Tibial artery (tissue), 4 donors: Measurements from ENCODE around the gene CPNE7.

Experiments used
- DNase-seq, 2 donors: peaks; one replicate each; pipeline ENCODE4 v3.0.0-alpha.2; 2019
- H3K27ac ChIP-seq, 2 donors: fragments of 200-600 bp; sonication (generic) in 1 of 2; 1 replicate in 1 of 2; 2 replicates in 1 of 2; pipeline ENCODE4 v1.5.1; 2018 to 2019; ENCODE audit warnings: mild to moderate bottlenecking in 1 of 2
- H3K27me3 ChIP-seq, 2 donors: fragments of 200-600 bp; sonication (generic) in 1 of 2; one replicate each; pipeline versions ENCODE4 v1.5.1 to v1.6.0; 2016 to 2019
- H3K36me3 ChIP-seq, 3 donors: fragments of 200-600 bp; sonication (generic) in 2 of 3; one replicate each; pipeline ENCODE4 v1.5.1; 2016 to 2019; ENCODE audit warnings: mild to moderate bottlenecking in 2 of 3
- H3K4me1 ChIP-seq, 4 donors: fragments of 200-600 bp; sonication (generic) in 2 of 4; 1 replicate in 3 of 4; 2 replicates in 1 of 4; pipeline ENCODE4 v1.5.1; 2016 to 2019
- H3K4me3 ChIP-seq, 2 donors: fragments of 200-600 bp; sonication (generic) in 1 of 2; 1 replicate in 1 of 2; 2 replicates in 1 of 2; pipeline ENCODE4 v1.5.1; 2018 to 2019; ENCODE audit warnings: mild to moderate bottlenecking in 2 of 2
- H3K9me3 ChIP-seq, 3 donors: fragments of 200-600 bp; sonication (generic) in 1 of 3; one replicate each; pipeline ENCODE4 v1.5.1; 2016 to 2019
- intact Hi-C: fragments of 100-400 bp; cut with DNase I; formaldehyde crosslinking; loops from one replicate; pipeline ENCODE4 v1.15.0; 2023; ENCODE audit warnings: low total_unique reads
- TF ChIP-seq, protein P1 (sequence below), 2 experiments: fragments of 200-600 bp in 1 of 2; fragments of 450-650 bp in 1 of 2; IDR thresholded peaks; one replicate each; pipeline ENCODE4 v1.5.1; 2017 to 2019; ENCODE audit warnings: antibody characterized with exemption in 2 of 2, mild to moderate bottlenecking in 1 of 2, moderate library complexity in 1 of 2

CPNE7 gene

DNA sequence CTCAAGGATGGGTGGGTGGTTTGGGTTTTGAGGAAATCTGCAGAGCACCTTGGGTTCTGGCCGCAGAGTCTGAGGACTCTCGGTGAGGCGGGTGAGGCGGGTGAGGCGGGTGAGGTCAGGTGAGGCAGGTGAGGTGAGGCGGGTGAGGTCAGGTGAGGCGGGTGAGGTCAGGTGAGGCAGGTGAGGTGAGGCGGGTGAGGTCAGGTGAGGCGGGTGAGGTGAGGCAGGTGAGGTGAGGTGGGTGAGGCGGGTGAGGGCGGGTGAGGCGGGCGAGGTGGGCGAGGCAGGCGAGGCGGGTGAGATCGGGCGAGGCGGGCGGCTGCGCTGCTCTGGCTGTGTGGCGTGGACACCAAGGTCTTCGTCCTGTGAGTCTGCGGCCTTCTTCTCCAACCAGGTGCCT lies 39.2 kb upstream of the CPNE7 start:
- TF ChIP-seq, protein P1, sequence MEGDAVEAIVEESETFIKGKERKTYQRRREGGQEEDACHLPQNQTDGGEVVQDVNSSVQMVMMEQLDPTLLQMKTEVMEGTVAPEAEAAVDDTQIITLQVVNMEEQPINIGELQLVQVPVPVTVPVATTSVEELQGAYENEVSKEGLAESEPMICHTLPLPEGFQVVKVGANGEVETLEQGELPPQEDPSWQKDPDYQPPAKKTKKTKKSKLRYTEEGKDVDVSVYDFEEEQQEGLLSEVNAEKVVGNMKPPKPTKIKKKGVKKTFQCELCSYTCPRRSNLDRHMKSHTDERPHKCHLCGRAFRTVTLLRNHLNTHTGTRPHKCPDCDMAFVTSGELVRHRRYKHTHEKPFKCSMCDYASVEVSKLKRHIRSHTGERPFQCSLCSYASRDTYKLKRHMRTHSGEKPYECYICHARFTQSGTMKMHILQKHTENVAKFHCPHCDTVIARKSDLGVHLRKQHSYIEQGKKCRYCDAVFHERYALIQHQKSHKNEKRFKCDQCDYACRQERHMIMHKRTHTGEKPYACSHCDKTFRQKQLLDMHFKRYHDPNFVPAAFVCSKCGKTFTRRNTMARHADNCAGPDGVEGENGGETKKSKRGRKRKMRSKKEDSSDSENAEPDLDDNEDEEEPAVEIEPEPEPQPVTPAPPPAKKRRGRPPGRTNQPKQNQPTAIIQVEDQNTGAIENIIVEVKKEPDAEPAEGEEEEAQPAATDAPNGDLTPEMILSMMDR (IDR thresholded peaks at IDR 0.05) = no peak
- no peak overlapping the region for H3K27ac ChIP-seq
- no peaks in the 10 kb centered on the region for H3K9me3 ChIP-seq
- peaks cover 40 to 96% (median 71%) of the 10 kb centered on the region in 3 donors for H3K36me3 ChIP-seq
- no peaks in the 10 kb centered on the region for H3K4me1 ChIP-seq
- intact Hi-C loops = no loop called here
- no peaks in the 10 kb centered on the region for H3K27me3 ChIP-seq
- no peak for DNase-seq
- H3K4me3 ChIP-seq = no peak overlapping the region

- H3K9me3 ChIP-seq = no peaks in the 10 kb centered on the region
- H3K36me3 ChIP-seq = peaks cover 37 to 96% (median 71%) of the 10 kb centered on the region in 3 donors
- H3K27ac ChIP-seq = no peak overlapping the region
- H3K4me1 ChIP-seq = no peaks in the 10 kb centered on the region
- TF ChIP-seq, protein P1 (IDR thresholded peaks at IDR 0.05) = no peak
- H3K4me3 ChIP-seq = no peak overlapping the region
- intact Hi-C loops = no loop called here
- no peaks in the 10 kb centered on the region for H3K27me3 ChIP-seq
- DNase-seq = no peak
Measured at GRCh38 chr16:89536886-89537548, 38.5 kb upstream of the CPNE7 start.

DNA sequence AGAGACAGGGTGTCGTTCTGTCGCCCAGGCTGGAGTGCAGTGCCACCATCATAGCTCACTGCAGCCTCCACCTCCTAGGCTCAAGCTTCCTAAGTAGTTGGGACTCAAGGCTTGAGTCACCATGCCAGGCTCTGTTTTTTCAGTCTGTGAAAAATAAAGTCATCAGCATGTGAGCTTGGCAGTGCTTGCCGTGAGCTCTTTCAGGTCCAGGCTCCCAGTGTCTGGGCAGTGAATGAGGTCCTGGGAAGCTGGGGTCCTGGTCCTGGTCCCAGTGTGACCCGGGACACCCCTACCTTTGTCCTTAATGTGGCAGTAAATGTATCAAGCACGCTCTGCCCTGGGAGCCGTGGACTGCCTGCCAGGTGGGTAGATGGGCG lies 38.0 kb upstream of the CPNE7 start:
- no peak overlapping the region for H3K27ac ChIP-seq
- H3K36me3 ChIP-seq = peaks cover 35 to 96% (median 71%) of the 10 kb centered on the region in 3 donors

DNA sequence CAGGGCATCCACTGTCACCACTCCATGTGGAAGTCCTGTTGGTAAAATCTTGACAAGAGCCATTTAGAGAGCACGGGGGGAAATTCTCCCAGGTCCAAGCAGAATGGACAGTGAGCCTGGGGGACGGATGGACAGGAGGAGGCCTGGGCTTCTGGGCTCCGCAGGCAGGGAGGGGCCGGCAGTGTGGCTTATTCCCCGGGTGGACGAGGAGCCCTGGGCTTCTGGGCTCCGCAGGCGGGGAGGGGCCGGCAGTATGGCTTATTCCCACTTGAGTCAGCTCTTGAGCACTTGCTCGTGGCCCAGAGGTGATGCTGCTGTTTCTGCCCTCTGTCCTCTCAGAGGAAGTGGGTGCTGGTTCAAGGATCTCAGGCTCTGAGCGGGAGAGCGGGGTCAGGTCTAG lies 37.3 kb upstream of the CPNE7 start:
- TF ChIP-seq, protein P1 (IDR thresholded peaks at IDR 0.05) = no peak
- no peaks in the 10 kb centered on the region for H3K9me3 ChIP-seq

More for the DNA sequence above, 38.0 kb upstream of the CPNE7 start:
- H3K4me3 ChIP-seq = no peak overlapping the region
- H3K27me3 ChIP-seq = no peaks in the 10 kb centered on the region
- H3K9me3 ChIP-seq = no peaks in the 10 kb centered on the region
- no peak for DNase-seq
- intact Hi-C loops = no loop called here
- no peaks in the 10 kb centered on the region for H3K4me1 ChIP-seq
- TF ChIP-seq, protein P1 (IDR thresholded peaks at IDR 0.05) = no peak

DNA sequence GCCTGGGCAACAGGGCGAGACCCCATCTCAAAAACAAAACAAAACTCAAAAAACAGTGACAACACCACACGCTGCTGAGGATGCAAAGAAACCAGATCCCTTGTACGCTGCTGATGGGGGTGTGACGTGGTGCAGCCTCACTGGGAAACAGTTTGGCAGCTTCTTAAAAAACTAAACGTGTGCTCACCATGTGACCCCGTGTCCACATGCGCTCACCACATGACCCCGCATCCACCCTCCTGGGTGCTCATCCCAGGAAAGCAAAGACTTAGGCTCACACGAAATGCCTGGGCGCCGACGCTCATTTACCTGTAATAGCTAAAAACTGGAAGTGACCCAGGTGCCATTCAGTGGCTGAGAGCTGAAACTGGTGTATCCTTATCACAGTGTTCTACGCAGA lies 35.0 kb upstream of the CPNE7 start:
- TF ChIP-seq, protein P1 (IDR thresholded peaks at IDR 0.05) = no peak
- peaks cover 16 to 96% (median 63%) of the 10 kb centered on the region in 3 donors for H3K36me3 ChIP-seq
- no peaks in the 10 kb centered on the region for H3K9me3 ChIP-seq
- H3K4me3 ChIP-seq = no peak overlapping the region
- H3K27ac ChIP-seq = no peak overlapping the region
- no peaks in the 10 kb centered on the region for H3K27me3 ChIP-seq
- DNase-seq = no peak
- intact Hi-C loops = no loop called here
- H3K4me1 ChIP-seq = no peaks in the 10 kb centered on the region

More for the DNA sequence above, 37.3 kb upstream of the CPNE7 start:
- no peak overlapping the region for H3K27ac ChIP-seq
- DNase-seq = no peak
- intact Hi-C loops = no loop called here
- peaks cover 31 to 96% (median 67%) of the 10 kb centered on the region in 3 donors for H3K36me3 ChIP-seq
- H3K27me3 ChIP-seq = no peaks in the 10 kb centered on the region
- H3K4me1 ChIP-seq = no peaks in the 10 kb centered on the region
- H3K4me3 ChIP-seq = no peak overlapping the region
